ENCODE measurements around the gene MRPL36.

DNA sequence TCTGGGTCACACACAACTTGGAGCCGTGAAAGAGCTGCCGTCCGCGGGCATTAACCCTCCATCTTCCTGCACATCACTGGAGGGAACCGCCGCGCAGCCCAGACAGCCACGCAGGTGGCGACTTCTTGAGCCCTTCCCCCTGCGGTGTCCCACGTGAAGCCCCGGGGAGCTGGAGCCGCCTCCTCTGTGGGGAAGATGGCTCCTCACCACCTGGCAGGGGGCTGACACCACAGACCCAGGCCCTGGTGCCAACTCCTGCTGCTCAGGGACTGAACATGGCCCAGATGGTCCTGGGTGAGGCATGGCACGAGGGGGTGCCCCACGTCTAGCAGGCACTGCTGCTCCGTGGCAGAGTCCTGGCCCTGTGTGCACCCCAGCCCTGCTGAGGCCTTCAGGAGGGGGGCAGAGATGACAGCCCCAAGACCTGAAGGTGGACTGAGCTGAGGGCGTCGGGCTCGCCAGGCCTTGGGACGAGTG is 40.5 kb upstream of the MRPL36 start:
- TF ChIP-seq, protein P1, sequence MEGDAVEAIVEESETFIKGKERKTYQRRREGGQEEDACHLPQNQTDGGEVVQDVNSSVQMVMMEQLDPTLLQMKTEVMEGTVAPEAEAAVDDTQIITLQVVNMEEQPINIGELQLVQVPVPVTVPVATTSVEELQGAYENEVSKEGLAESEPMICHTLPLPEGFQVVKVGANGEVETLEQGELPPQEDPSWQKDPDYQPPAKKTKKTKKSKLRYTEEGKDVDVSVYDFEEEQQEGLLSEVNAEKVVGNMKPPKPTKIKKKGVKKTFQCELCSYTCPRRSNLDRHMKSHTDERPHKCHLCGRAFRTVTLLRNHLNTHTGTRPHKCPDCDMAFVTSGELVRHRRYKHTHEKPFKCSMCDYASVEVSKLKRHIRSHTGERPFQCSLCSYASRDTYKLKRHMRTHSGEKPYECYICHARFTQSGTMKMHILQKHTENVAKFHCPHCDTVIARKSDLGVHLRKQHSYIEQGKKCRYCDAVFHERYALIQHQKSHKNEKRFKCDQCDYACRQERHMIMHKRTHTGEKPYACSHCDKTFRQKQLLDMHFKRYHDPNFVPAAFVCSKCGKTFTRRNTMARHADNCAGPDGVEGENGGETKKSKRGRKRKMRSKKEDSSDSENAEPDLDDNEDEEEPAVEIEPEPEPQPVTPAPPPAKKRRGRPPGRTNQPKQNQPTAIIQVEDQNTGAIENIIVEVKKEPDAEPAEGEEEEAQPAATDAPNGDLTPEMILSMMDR (IDR thresholded peaks at IDR 0.05), result no peak
- no peak for TF ChIP-seq POLR2A (IDR thresholded peaks at IDR 0.05)
